OCI-LY7 (cell line): ENCODE data around the gene FKBP6. TPM values are rescaled to one million over a fixed set of nuclear protein-coding genes. Genes with fewer than 3 reads are reported as not detected.
A peak's percentile ranks its signal among the peaks of the same experiment; 100 is the strongest.
"Not testable (repeated sequence)": the region's sequence is repeated elsewhere in the genome, so short reads cannot be mapped to it uniquely, and the experiment has no call there.

ENCODE experiments used
- BruUV-seq: library from RNA; stranded (reverse); fragments of 400-500 nt; replicated peaks from 2 replicates; lab custom pipeline; 2021; lab: Mats Ljungman, UMichigan
- CTCF ChIA-PET: fragments of 300-600 bp; sonication (Branson Sonifier 250); formaldehyde crosslinking; loops from one replicate; lab custom pipeline; 2022; ENCODE audit warnings: antibody characterized with exemption; ENCODE audit not compliant: unreplicated experiment; lab: Charles Lee
- POLR2A ChIA-PET: fragments of 300-600 bp; sonication (Branson Sonifier 250); formaldehyde crosslinking; loops from one replicate; lab custom pipeline; 2022; ENCODE audit warnings: antibody characterized with exemption; lab: Charles Lee
- DNase-seq: peaks from one replicate; pipeline ENCODE4 v3.0.0-alpha.2; 2015; ENCODE audit warnings: low spot score
- H2AFZ ChIP-seq: fragments of 200-600 bp; sonication (generic), shearing (Covaris generic); 2 replicates; pipeline ENCODE4 v1.6.1; 2014; ENCODE audit warnings: mild to moderate bottlenecking, antibody characterized with exemption, low read length, moderate library complexity
- H3K27ac ChIP-seq: fragments of 200-600 bp; sonication (generic); 2 replicates; pipeline ENCODE4 v1.5.1; 2014; ENCODE audit warnings: mixed run types, low read depth, mild to moderate bottlenecking, moderate library complexity, low read length, inconsistent platforms; ENCODE audit not compliant: poor library complexity, severe bottlenecking
- H3K36me3 ChIP-seq: fragments of 200-600 bp; sonication (generic); 2 replicates; pipeline ENCODE4 v1.6.1; 2014; ENCODE audit warnings: mild to moderate bottlenecking, antibody characterized with exemption, low read length, moderate library complexity, mixed read lengths; ENCODE audit not compliant: insufficient read depth
- H3K4me1 ChIP-seq: fragments of 200-600 bp; sonication (generic); 2 replicates; pipeline ENCODE4 v1.5.1; 2014; ENCODE audit warnings: mild to moderate bottlenecking, low read length; ENCODE audit not compliant: insufficient read depth, poor library complexity, severe bottlenecking
- H3K4me2 ChIP-seq: fragments of 200-600 bp; sonication (generic); 2 replicates; pipeline ENCODE4 v1.6.1; 2014; ENCODE audit warnings: mild to moderate bottlenecking, low read length
- H3K4me3 ChIP-seq: fragments of 200-600 bp; sonication (generic); 2 replicates; pipeline ENCODE4 v1.5.1; 2014; ENCODE audit warnings: mild to moderate bottlenecking, low read depth, low read length; ENCODE audit not compliant: poor library complexity, severe bottlenecking
- H3K79me2 ChIP-seq: fragments of 200-600 bp; sonication (generic); 2 replicates; pipeline ENCODE4 v1.6.1; 2016; ENCODE audit warnings: low read depth, mild to moderate bottlenecking, low read length, moderate library complexity, mixed read lengths; ENCODE audit not compliant: insufficient read depth
- H3K9me2 ChIP-seq: fragments of 200-600 bp; sonication (generic); 2 replicates; pipeline ENCODE4 v1.6.1; 2016; ENCODE audit warnings: mild to moderate bottlenecking, low read length, mixed read lengths; ENCODE audit not compliant: insufficient read depth
- H3K9me3 ChIP-seq: fragments of 200-600 bp; sonication (generic); 2 replicates; pipeline ENCODE4 v1.6.1; 2014; ENCODE audit warnings: mild to moderate bottlenecking, mixed run types, low read length, mixed read lengths
- H4K20me1 ChIP-seq: fragments of 200-600 bp; sonication (generic); 2 replicates; pipeline ENCODE4 v1.6.1; 2014; ENCODE audit warnings: mild to moderate bottlenecking, antibody characterized with exemption, low read length, moderate library complexity, mixed read lengths; ENCODE audit not compliant: insufficient read depth
- EZH2phosphoT487 ChIP-seq: fragments of 200-600 bp; sonication (generic); IDR thresholded peaks from 2 replicates; pipeline ENCODE4 v1.6.1; 2018; ENCODE audit warnings: low read depth, borderline replicate concordance, mild to moderate bottlenecking, mixed run types, antibody characterized with exemption, low read length, moderate library complexity, mixed read lengths
- intact Hi-C: fragments of 100-400 bp; cut with micrococcal nuclease; formaldehyde crosslinking; loops from one replicate; pipeline ENCODE4 v1.10.0; 2022; ENCODE audit not compliant: unreplicated experiment
- total RNA-seq, 2 experiments: library from RNA; depleted of rRNA in 1 of 2; stranded (reverse); fragments of >200 nt in 1 of 2; shearing (Covaris generic) in 1 of 2; gene quantifications; 2 replicates each; pipeline ENCODE4 v1.2.3, GENCODE V29; 2014 to 2022
- TF ChIP-seq, protein P1 (sequence below): fragments of 200-600 bp; sonication (generic); conservative IDR thresholded peaks from 2 replicates; pipeline ENCODE4 v1.5.1; 2014; ENCODE audit warnings: mild to moderate bottlenecking, antibody characterized with exemption, low read length, moderate library complexity, mixed read lengths

The FKBP6 gene
- total RNA-seq, 2 experiments from 2014 or later, result not detected

- H3K36me3 ChIP-seq, result peaks cover 27% of the 10 kb centered on the region
- H3K4me2 ChIP-seq, DNase-seq, POLR2A ChIA-PET, H4K20me1 ChIP-seq, intact Hi-C loops, H3K9me3 ChIP-seq, H3K4me3 ChIP-seq, BruUV-seq, H3K4me1 ChIP-seq, H3K27ac ChIP-seq, H2AFZ ChIP-seq, H3K79me2 ChIP-seq, H3K9me2 ChIP-seq, CTCF ChIA-PET: not testable (repeated sequence)
- TF ChIP-seq, protein P1, sequence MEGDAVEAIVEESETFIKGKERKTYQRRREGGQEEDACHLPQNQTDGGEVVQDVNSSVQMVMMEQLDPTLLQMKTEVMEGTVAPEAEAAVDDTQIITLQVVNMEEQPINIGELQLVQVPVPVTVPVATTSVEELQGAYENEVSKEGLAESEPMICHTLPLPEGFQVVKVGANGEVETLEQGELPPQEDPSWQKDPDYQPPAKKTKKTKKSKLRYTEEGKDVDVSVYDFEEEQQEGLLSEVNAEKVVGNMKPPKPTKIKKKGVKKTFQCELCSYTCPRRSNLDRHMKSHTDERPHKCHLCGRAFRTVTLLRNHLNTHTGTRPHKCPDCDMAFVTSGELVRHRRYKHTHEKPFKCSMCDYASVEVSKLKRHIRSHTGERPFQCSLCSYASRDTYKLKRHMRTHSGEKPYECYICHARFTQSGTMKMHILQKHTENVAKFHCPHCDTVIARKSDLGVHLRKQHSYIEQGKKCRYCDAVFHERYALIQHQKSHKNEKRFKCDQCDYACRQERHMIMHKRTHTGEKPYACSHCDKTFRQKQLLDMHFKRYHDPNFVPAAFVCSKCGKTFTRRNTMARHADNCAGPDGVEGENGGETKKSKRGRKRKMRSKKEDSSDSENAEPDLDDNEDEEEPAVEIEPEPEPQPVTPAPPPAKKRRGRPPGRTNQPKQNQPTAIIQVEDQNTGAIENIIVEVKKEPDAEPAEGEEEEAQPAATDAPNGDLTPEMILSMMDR, result 0 out of 2 replicates have a peak, but pooled peaks have one; percentile 32
These were observed 26.9 kb upstream of the FKBP6 start for GRCh38 chr7:73301108-73301507.

- H3K4me3 ChIP-seq, H3K27ac ChIP-seq, intact Hi-C loops, H4K20me1 ChIP-seq, POLR2A ChIA-PET, H3K9me2 ChIP-seq, H3K9me3 ChIP-seq, H3K4me2 ChIP-seq, BruUV-seq, DNase-seq, H3K4me1 ChIP-seq, CTCF ChIA-PET, H2AFZ ChIP-seq: not testable (repeated sequence)
- peaks cover 42% of the 10 kb centered on the region for H3K36me3 ChIP-seq
- H3K79me2 ChIP-seq, result peaks cover 17% of the 10 kb centered on the region
These were observed 25.1 kb upstream of the FKBP6 start for GRCh38 chr7:73302846-73303245.

DNA sequence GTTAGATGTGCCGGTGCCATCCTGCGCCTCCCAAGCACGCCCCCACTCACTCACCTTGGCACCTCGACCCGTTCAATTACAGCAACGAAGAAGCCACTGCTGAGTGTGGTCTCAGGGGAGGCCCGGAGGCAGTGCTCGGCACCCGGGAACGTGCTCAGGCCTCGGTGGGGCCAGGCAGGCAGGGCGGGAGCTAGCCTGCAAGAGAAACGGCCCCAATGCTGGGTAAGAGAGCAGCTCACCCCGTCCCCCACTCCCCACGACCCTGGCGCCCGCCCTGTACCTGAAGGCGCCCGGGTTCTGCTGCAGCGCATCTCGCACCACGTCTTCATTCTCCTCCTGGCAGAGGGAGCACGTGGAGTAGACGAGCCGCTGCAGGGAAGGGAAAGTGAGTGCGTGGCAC is 24.4 kb upstream of the FKBP6 start:
- H3K9me2 ChIP-seq, result no peaks in the 10 kb centered on the region
- peaks cover 10% of the 10 kb centered on the region for H3K4me1 ChIP-seq
- intact Hi-C loops, result no loop called here
- H3K9me3 ChIP-seq, result no peaks in the 10 kb centered on the region
- peaks cover 42% of the 10 kb centered on the region for H3K36me3 ChIP-seq
- POLR2A ChIA-PET, result no interaction called here
- H3K27ac ChIP-seq, result no peak overlapping the region
- H2AFZ ChIP-seq, result no peak overlapping the region
- H3K79me2 ChIP-seq, result peaks cover 23% of the 10 kb centered on the region
- H4K20me1 ChIP-seq, result 0 out of 2 replicates have a peak, but pooled peaks cover 4% of the 10 kb centered on the region
- DNase-seq, result no peak
- TF ChIP-seq, protein P1, result no peak
- TF ChIP-seq EZH2phosphoT487, result no peak
- CTCF ChIA-PET, result no interaction called here
- H3K4me2 ChIP-seq, result no peak overlapping the region
- no peak overlapping the region for H3K4me3 ChIP-seq
- BruUV-seq, result no TSS peak
